Ovary (tissue), 9 donors: Measurements from ENCODE around the gene GLB1L2. TPM values are rescaled to one million over a fixed set of nuclear protein-coding genes. Genes with fewer than 3 reads are reported as not detected.

Source experiments
- DNase-seq, 5 donors: peaks; one replicate each; pipeline ENCODE4 v3.0.0-alpha.2; 2019 to 2020
- H3K27ac ChIP-seq, 2 donors: fragments of 200-600 bp; one replicate each; pipeline versions ENCODE4 v1.5.1 to v1.8.0; 2019 to 2022
- H3K27me3 ChIP-seq: fragments of 200-600 bp; one replicate; pipeline ENCODE4 v1.8.0; 2022
- H3K36me3 ChIP-seq: fragments of 200-600 bp; sonication (generic); one replicate; pipeline ENCODE4 v1.5.1; 2019
- H3K4me1 ChIP-seq: one replicate; pipeline ENCODE4 v1.8.1; 2013; ENCODE audit warnings: mild to moderate bottlenecking, moderate library complexity; ENCODE audit not compliant: insufficient read depth
- H3K4me3 ChIP-seq: fragments of 200-600 bp; sonication (generic); one replicate; pipeline ENCODE4 v1.5.1; 2017
- H3K9me3 ChIP-seq, 2 donors: fragments of 200-600 bp in 1 of 2; sonication (generic) in 1 of 2; one replicate each; pipeline versions ENCODE4 v1.5.1 to v1.8.1; 2013 to 2019; ENCODE audit warnings: mild to moderate bottlenecking in 1 of 2, moderate library complexity in 1 of 2
- EP300 ChIP-seq: sonication (generic); formaldehyde crosslinking; IDR thresholded peaks from one replicate; pipeline ENCODE4 v1.6.1; 2017; ENCODE audit warnings: antibody characterized with exemption
- POLR2A ChIP-seq: fragments of 450-650 bp; IDR thresholded peaks from one replicate; pipeline ENCODE4 v1.6.1; 2017; ENCODE audit warnings: antibody characterized with exemption, mild to moderate bottlenecking, moderate library complexity
- WGBS, 3 donors: extraction: QIAGEN DNeasy Blood & Tissue Kit in 1 of 3; methylation state at CpG; one replicate each; pipeline versions ENCODE4 v1.1.5 to v1.1.7; 2013 to 2017; 5-methylcytosine and 5-hydroxymethylcytosine counted together
- intact Hi-C, 4 donors: fragments of 100-400 bp; cut with DNase I; formaldehyde crosslinking; loops; one replicate each; pipeline versions ENCODE4 v1.11.0 to v1.15.1; 2022 to 2023
- polyA plus RNA-seq, 2 donors: library from polyadenylated mRNA; stranded (reverse); fragments of 200-250 nt in 1 of 2; fragments of 350-450 nt in 1 of 2; fragmentation: Illumina TruSeq in 1 of 2; extraction: RNeasy Lipid Tissue Mini Kit (QIAGEN cat#74804) in 1 of 2; gene quantifications; one replicate each; pipeline ENCODE4 v1.2.3, GENCODE V29; 2013 to 2014
- total RNA-seq, 7 donors: library from RNA; depleted of rRNA in 2 of 7; stranded (reverse); fragments of >200 nt in 2 of 7; fragmentation: NEBNext Ultra II Directional in 3 of 7; extraction: Animal tissue kit (Norgen Biotek cat#: 25700) in 3 of 7; gene quantifications; one replicate each; pipeline versions ENCODE4 v1.1.0 to v1.2.4, GENCODE V29; 2016 to 2023
- TF ChIP-seq, protein P1 (sequence below), 3 donors: fragments of 450-650 bp in 2 of 3; fragments of 200-600 bp in 1 of 3; IDR thresholded peaks; one replicate each; pipeline versions ENCODE4 v1.5.1 to v1.8.0; 2016 to 2022; ENCODE audit warnings: antibody characterized with exemption in 3 of 3, mild to moderate bottlenecking in 1 of 3
- donor health status: DM: no; HTN: no; CAD: no; lungs with moderate emphysema.
- donor health status: DM: no; HTN: no; CAD: no.
- donor health status: Bipolar disorder and iron deficiency.
- donor health status: DM: yes; HTN: yes; CAD: no.
- donor health status: DM: no; HTN: no; CAD: no.
- donor health status: DM: yes; HTN: yes; CAD: no.

The GLB1L2 gene
- total and polyA plus RNA-seq, 9 donors = 9.8 to 24.6 (median 15.6) TPM

DNA sequence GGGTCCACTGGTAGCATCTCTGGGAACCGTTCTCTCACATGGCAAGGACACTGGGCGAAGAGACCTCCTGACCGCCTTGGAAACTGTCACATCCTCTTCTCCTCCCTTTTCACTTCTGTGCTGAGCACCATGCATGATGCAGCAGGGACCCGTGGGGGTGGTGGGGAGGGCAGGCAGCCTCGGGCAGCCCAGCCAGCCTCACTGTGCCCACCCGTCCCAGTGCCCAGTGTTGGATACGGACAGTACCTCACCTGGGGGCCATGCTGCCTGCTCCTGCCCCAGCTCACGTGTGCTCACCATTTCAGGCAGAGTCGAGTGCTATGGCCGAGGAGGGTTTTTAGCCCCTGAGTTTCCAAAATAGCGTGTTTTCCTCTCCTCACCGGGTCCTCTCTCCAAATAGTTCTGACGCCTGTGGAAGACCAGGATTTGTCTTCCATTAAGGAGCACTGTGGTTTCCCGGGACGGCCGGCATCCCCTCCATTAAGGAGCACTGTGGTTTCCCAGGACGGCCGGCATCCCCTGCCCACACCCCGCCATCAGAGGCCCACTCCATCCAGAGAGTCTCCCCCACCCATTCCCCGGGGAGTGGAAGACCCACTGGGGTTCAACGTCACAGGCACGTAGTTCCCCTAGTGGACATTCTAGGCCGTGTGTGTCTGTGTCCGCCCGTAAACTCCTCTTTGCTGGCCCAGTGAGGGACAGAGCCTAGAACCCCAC lies 57.8 kb downstream of the GLB1L2 start:
- no peaks in the 10 kb centered on the region for H3K4me1 ChIP-seq
- WGBS, 3 donors = 86 to 92% (median 89%) methylated on average over 25 of the region's 25 CpGs
- no peak overlapping the region for H3K27ac ChIP-seq
- intact Hi-C loops = no loop called here
- TF ChIP-seq EP300 (no peak), POLR2A (no peak)
- TF ChIP-seq, protein P1, sequence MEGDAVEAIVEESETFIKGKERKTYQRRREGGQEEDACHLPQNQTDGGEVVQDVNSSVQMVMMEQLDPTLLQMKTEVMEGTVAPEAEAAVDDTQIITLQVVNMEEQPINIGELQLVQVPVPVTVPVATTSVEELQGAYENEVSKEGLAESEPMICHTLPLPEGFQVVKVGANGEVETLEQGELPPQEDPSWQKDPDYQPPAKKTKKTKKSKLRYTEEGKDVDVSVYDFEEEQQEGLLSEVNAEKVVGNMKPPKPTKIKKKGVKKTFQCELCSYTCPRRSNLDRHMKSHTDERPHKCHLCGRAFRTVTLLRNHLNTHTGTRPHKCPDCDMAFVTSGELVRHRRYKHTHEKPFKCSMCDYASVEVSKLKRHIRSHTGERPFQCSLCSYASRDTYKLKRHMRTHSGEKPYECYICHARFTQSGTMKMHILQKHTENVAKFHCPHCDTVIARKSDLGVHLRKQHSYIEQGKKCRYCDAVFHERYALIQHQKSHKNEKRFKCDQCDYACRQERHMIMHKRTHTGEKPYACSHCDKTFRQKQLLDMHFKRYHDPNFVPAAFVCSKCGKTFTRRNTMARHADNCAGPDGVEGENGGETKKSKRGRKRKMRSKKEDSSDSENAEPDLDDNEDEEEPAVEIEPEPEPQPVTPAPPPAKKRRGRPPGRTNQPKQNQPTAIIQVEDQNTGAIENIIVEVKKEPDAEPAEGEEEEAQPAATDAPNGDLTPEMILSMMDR (IDR thresholded peaks at IDR 0.05) = no peak
- DNase-seq = no peak
- H3K36me3 ChIP-seq = no peaks in the 10 kb centered on the region
- no peaks in the 10 kb centered on the region for H3K9me3 ChIP-seq
- H3K4me3 ChIP-seq = no peak overlapping the region
- H3K27me3 ChIP-seq = no peaks in the 10 kb centered on the region

DNA sequence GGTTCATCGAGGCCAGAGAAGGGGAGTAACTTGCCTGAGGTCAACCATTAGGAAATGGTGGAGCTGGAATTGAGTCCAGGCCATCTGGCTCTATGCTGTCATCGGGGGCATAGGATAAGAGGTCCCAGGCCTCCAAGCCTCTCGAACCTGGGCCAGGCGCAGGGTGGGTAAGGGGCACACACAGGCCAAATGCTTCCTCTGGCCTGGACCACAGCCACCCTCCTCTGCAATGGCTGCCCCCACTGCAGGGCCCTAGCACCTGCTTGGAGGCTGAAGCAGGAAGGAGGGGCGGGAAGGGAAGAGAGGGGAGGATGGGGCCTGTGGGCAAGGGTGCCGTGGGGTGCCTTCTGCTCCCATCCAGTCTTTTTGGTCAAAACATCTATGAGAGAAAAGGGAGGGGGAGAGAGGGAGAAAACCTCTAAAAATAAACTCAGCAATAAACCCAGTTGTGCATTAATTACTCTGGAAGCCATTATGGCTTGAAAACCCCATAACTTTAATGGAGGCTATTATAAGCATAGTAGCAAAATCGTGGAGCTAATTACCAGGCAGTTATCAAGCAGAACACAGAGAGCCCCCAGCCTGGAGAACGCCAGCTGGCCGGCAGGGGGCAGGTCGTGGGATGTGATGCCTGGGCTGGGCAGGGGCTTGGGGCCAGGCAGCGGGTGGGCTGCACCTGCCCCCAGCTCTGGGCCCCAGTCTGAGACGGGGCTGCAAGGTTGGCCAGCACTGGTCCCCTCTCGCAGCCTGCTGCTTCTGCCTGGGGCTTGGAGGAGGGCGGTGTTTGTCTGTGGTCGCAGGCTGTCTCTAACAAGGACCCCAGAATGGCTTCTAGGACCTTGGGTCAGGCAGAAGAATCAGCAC lies 59.1 kb downstream of the GLB1L2 start:
- H3K27ac ChIP-seq = no peak overlapping the region

DNA sequence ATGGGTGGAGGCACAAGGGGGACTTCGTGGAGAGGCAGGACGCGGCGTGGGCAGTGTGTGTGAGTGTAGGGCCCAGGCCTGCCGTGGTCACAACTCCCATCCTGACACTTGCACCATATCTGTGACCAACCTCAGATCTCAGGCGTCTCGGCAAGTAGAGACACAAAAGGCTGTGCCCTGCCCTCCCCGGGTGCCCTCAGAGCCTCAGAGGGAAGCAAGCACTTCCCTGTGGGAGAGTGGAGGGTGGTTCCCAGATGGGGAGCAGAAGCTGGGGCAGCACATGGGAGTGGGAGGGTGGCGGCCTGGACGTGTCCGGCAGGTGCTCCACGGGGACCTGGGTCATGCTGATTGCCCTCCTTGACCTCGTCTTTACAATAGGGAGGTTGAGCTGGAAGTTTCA lies 59.9 kb downstream of the GLB1L2 start:
- WGBS, 3 donors = 77 to 84% (median 79%) methylated on average over 13 of the region's 13 CpGs
- TF ChIP-seq POLR2A (no peak), EP300 (no peak)
- TF ChIP-seq, protein P1 (IDR thresholded peaks at IDR 0.05) = no peak
- Histone ChIP-seq H3K9me3 (no peaks in the 10 kb centered on the region), H3K4me1 (no peaks in the 10 kb centered on the region), H3K27ac (no peak overlapping the region), H3K27me3 (no peaks in the 10 kb centered on the region), H3K4me3 (no peak overlapping the region), H3K36me3 (no peaks in the 10 kb centered on the region)
- DNase-seq = no peak
- intact Hi-C loops = no loop called here

More for the DNA sequence above, 59.1 kb downstream of the GLB1L2 start:
- Histone ChIP-seq H3K4me1 (no peaks in the 10 kb centered on the region), H3K36me3 (no peaks in the 10 kb centered on the region), H3K27me3 (no peaks in the 10 kb centered on the region), H3K4me3 (no peak overlapping the region), H3K9me3 (no peaks in the 10 kb centered on the region)
- WGBS, 3 donors = 61 to 66% (median 62%) methylated on average over 15 of the region's 15 CpGs
- intact Hi-C loops = no loop called here
- no peak for TF ChIP-seq POLR2A
- TF ChIP-seq, protein P1 (IDR thresholded peaks at IDR 0.05) = no peak
- no peak for TF ChIP-seq EP300
- DNase-seq = no peak

GRCh38 chr11:134392953-134393615 lies 61.3 kb downstream of the GLB1L2 start:
- Histone ChIP-seq H3K36me3 (no peaks in the 10 kb centered on the region), H3K27me3 (no peaks in the 10 kb centered on the region), H3K4me1 (no peaks in the 10 kb centered on the region), H3K27ac (no peak overlapping the region), H3K9me3 (no peaks in the 10 kb centered on the region), H3K4me3 (no peak overlapping the region)
- intact Hi-C loops = no loop called here
- 78 to 84% (median 82%) methylated on average over 21 of the region's 21 CpGs for WGBS, 3 donors
- TF ChIP-seq EP300 (no peak), POLR2A (no peak)
- TF ChIP-seq, protein P1 (IDR thresholded peaks at IDR 0.05) = no peak
- DNase-seq = no peak
